NCI-H345 treated with DMSO at 0.1 percent for 48 hours (cell line): ENCODE results near the gene HIF1AN.
"Not testable (repeated sequence)": the region's sequence is repeated elsewhere in the genome, so short reads cannot be mapped to it uniquely, and the experiment has no call there.

Source experiments
- DNase-seq: peaks from one replicate; lab custom pipeline; 2025; ENCODE audit not compliant: unreplicated experiment; lab: John Stamatoyannopoulos, UW

The HIF1AN gene

DNA sequence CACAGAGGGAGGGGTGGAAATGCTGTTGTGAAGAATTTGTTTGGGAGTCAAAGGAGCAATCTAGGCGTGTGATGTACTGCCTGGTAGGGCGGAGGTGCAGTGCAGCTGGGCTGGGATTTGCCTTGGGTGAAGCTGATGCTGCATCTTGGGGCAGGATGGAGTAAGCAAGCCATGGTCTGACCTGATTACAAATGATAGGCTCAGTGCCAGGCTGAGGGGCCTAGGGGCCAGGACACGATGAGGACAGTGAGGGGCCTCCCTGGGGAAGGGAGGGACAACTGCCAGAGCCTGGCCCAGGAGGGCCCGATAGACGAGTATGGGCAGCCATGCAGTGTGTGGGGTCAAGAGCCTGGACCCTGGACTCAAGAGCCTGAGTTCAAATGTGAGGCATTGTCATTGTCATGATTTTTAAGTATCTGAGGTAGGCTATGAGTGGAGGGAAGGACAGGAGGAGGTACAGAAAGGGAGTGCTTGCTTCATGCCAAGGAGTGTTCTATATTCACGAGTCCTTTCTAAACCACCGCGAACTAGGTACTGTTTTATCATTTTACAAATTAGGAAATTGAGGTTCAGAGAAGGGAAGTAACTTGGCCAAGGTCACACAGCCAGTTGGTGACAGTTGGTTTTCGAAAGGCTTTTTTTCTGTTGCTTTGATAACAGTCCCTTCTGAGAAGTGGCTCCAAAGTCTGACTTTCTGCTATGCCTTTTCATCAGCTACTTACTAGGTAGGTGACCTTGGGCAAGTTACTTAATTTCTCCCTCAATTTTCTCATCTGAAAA lies 29.7 kb downstream of the HIF1AN start:
- DNase-seq = no peak

DNA sequence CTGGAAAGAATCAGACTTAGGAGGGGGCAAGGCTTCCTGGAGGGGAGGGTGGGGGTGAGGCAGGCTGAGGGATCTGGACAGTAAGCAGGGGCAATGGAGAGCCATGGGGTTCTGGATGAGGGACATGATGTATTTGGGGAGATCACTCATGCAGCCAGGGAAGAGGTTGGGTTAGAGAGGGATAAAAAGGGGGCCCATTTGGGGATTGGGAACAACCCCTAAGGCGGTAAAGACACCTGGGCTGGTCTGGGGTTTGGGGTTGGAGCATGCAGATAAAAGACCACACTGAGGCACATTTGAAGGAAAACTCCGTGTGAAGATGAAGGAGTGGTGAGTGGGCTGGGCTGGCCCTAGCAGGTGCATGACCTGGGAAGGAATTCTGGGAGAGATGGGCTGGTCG lies 30.8 kb downstream of the HIF1AN start:
- DNase-seq = no peak

GRCh38 chr10:100567249-100567648 lies 31.5 kb downstream of the HIF1AN start:
- DNase-seq = no peak

DNA sequence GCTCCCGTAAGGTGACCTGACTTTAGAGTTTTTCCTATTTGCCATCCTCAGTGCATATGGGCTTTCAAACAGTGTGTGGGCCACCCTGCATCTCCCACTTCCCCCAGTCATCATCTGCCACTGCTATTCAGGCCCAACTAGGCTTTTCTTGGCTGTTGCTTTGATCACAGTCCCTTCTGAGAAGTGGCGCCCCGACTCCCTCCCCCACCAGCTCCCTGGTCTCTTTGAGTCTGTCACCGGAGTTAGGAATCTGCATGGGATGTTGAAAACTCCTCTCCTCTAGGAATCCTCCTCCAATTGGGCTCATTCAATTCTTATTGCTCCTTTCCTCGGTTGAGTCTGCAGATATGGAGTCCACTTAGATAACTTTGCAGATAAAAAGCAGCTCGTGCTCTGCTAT lies 32.1 kb downstream of the HIF1AN start:
- no peak for DNase-seq

DNA sequence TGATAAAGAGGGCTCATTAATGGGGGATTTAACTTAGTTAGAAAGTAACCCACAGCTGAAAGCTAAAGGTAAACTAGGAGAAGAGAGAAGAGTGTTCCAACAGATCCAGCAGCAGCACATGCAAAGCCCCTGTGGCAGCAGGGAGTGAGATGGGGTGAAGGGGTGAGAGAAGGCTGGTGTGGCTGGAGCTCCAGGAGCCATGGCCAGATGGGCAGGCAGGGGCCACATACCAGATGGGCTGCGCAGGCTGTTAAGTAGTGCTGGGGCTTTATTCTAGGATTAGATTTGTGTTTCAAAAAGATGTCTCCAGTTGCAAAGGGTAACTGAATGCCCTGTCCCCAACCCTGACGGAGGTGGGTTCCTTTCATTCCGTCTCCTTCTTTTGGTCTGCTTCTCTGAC lies 33.2 kb downstream of the HIF1AN start:
- DNase-seq = no peak

DNA sequence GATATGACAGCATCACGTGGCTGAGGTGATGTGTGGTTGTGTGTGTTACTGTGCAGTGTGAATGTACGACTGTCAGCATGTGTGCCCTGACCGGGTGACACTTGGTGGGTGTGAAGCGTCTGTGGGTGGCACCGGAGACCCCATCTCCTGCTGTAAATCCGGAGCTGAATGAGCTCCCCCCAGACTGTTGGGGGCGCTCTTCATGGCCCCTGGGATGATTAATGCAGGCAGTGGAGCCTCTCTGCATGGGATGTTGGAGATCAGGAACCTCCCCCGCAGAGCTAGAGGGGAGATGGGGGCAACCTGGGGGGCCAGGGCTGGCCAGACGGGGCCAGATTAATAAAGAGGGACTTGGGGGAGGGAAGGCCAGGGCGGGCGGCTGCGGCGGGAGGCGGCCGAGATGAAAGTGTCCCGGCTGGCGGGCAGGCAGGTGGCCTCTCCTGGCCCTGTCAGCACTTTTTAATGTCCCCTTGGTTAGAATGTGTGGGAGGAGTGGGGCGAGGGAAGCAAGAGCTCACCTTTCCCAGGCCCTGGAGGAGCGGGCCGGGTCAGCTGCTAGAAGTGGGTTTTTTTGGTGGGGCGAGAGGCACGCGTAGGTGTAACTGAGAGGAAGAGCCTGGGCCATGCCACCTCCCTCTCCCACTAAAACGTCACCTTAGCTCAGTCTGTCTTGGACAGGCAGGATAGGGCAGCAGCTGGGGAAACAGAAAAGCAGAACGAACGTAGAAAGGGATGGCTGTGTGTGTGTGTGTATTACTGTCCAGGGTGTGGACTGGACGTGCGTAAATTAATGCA lies 34.1 kb downstream of the HIF1AN start:
- no peak for DNase-seq

DNA sequence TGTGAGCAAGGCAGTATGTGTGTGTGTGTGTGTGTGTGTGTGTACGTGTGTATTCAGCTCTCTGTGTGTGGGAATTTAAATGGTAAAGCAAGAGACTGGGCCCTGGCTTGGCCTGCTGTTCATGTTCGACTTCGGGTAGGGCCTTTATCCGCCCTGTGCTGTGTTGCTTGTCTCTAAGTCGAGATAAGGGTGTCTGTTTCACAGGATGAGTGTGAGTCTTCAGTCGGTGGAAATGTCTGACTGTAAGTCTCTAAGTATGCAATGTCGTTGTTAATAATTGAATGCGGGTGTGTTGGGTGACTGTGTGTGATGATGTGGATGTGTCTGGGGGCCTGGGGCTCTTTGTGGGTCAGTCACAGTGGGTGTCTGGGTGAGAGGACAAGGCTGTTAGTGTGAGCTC lies 34.8 kb downstream of the HIF1AN start:
- DNase-seq = no peak

GRCh38 chr10:100571084-100571856 lies 35.5 kb downstream of the HIF1AN start:
- DNase-seq = no peak

DNA sequence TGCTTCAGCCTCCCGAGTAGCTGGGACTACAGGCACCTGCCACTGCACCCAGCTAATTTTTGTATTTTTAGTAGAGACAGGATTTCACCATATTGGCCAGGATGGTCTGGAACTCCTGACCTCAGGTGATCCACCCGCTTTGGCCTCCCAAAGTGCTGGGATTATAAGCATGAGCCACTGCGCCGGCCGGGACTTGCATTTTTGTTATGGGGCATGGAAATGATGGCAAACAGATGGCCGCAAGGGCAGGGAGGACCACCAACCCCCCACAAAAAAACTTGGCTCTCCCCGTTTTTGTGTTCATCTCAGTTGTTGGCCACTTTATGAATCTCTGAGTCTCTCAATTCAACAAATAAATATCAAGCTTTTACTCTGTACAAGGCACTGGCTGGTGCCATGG lies 39.4 kb downstream of the HIF1AN start:
- not testable (repeated sequence) for DNase-seq

DNA sequence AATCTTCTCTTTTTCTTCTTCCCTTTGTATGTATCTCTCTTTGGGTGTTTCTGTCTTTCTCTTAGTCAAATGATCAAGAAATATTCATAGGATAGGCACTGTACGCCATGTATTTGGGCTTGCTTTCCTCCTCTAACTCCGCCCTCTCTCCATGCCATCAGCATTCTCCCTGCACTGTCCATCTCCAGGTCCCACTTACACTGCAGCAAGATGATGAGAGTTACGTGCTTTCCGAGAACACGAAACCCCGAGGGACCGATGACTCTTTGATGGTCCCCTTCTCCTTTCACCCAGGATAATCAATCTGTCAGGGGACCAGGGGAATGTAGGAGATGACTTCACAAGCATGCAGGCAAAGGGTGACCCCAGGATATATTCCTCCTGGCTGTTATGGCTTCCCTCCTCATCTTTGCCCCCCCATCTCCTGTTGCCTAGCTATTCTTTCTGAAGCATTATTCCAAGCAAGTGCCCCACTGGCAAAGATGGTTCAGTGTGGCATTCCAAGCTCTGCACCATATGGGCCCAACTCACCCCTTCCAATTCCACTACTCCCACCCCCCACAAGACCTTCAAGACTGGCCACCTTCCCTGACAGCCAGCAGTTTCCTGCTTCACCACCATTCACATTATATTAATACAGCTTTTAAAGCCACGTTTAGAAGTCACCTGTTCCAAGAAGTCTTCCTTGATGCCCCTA lies 40.0 kb downstream of the HIF1AN start:
- DNase-seq = no peak

DNA sequence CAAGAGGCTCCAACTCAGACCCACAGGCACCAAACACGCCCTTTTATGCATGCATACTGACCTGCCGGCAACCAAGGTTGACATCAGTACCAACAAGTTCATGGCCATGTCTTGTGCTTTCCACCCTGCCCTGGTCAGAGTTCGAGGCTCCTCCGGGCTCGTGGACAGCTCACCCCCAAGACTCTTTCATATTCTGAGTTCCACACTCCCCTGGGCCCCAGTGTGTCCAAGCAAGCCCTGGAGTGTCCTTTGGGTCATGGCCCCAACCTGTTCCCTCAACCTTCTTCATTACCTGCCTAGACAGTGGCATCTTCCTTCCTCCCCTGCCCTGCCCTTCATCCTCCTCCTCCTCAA lies 40.5 kb downstream of the HIF1AN start:
- no peak for DNase-seq

- no peak for DNase-seq
These were observed 43.7 kb downstream of the HIF1AN start for GRCh38 chr10:100579261-100580090.

DNA sequence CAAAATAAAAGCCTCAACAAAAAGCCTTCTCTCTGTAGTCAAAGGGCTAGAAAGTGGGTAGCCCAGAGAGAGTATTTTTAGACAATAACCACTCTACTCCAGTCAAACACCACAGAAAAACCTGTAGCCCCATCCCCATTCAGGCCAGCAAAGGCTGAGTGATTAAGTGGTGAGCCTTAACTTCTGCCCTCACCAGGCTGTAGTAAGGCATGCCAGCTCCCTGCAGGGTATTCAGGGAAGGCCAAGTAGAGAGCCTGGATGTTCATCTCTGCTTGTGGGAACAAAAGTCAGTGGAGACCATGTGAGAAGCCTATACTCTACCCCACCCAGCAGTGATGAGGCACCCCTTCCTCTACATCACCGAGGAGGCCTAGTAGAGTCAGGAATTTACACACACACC lies 51.2 kb downstream of the HIF1AN start:
- DNase-seq = no peak

- DNase-seq = no peak
These were observed 62.4 kb downstream of the HIF1AN start for GRCh38 chr10:100598166-100598565.

DNA sequence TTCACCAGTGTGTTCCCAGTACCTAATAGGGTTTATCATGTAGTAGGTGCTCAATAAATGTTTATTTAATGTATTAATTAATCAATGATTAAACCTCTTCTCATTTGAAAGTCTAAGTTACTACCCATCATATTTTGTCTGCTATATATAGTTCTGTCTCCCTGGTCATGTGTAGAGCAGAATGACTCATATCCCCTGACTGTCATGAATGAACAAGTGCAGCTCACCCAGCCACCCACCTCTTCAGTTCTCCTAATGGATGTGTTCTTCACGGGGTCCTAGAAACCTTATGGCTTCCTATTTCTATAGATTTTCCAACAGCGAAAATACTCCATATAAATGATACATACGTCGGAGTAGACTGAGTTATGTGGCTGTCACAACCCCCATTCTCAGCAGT lies 64.5 kb downstream of the HIF1AN start:
- DNase-seq = no peak

GRCh38 chr10:100607439-100607838 lies 71.7 kb downstream of the HIF1AN start:
- no peak for DNase-seq
